Stimulated activated CD8-positive, alpha-beta memory T cell treated with anti-CD3 and anti-CD28 coated beads, Interleukin-2, amount 100 ng/mL, for 48 hours (primary cell): ENCODE results near the gene SCCPDH.

Source experiments
- DNase-seq, 2 donors: peaks; one replicate each; pipeline ENCODE4 v3.0.0-alpha.2; 2020; ENCODE audit warnings: low read depth in 2 of 2

SCCPDH gene

GRCh38 chr1:246785494-246786111, 61.4 kb downstream of the SCCPDH start:
- DNase-seq = no peak

GRCh38 chr1:246786606-246787238, 62.5 kb downstream of the SCCPDH start:
- DNase-seq = no peak

GRCh38 chr1:246787781-246788513, 63.7 kb downstream of the SCCPDH start:
- DNase-seq = no peak

- no peak for DNase-seq
These were observed 64.7 kb downstream of the SCCPDH start for GRCh38 chr1:246788895-246789338.

GRCh38 chr1:246789454-246790339, 65.5 kb downstream of the SCCPDH start:
- no peak for DNase-seq

GRCh38 chr1:246790364-246790763, 66.2 kb downstream of the SCCPDH start:
- DNase-seq = no peak

GRCh38 chr1:246790833-246791232, 66.6 kb downstream of the SCCPDH start:
- no peak for DNase-seq

GRCh38 chr1:246791303-246791918, 67.2 kb downstream of the SCCPDH start:
- DNase-seq = no peak

GRCh38 chr1:246792603-246793002, 68.4 kb downstream of the SCCPDH start:
- no peak for DNase-seq

GRCh38 chr1:246793356-246793896, 69.2 kb downstream of the SCCPDH start:
- no peak for DNase-seq

- no peak for DNase-seq
These were observed 70.0 kb downstream of the SCCPDH start for GRCh38 chr1:246794048-246794827.

- DNase-seq = no peak
These were observed 70.8 kb downstream of the SCCPDH start for GRCh38 chr1:246794828-246795671.

- no peak for DNase-seq
These were observed 71.9 kb downstream of the SCCPDH start for GRCh38 chr1:246795906-246796694.

- no peak for DNase-seq
These were observed 72.9 kb downstream of the SCCPDH start for GRCh38 chr1:246797157-246797556.

- no peak for DNase-seq
These were observed 73.4 kb downstream of the SCCPDH start for GRCh38 chr1:246797597-246797996.

GRCh38 chr1:246798107-246798506, 73.9 kb downstream of the SCCPDH start:
- no peak for DNase-seq

- DNase-seq = no peak
These were observed 74.6 kb downstream of the SCCPDH start for GRCh38 chr1:246798606-246799496.

GRCh38 chr1:246800356-246800755, 76.1 kb downstream of the SCCPDH start:
- DNase-seq = no peak
